Psoas muscle (tissue), 8 donors: ENCODE results near the gene CD300A. TPM values are rescaled to one million over a fixed set of nuclear protein-coding genes. Genes with fewer than 3 reads are reported as not detected.

Source experiments
- ATAC-seq, 4 donors: fragments of 200-7000 bp; cut with Tn5 transposase; one replicate each; pipeline ENCODE4 v1.9.1; 2020; ENCODE audit warnings: moderate library complexity in 3 of 4, mild to moderate bottlenecking in 2 of 4
- DNase-seq, 2 donors: peaks; one replicate each; pipeline ENCODE4 v3.0.0-alpha.2; 2020
- H3K27ac ChIP-seq: fragments of 200-600 bp; one replicate; pipeline ENCODE4 v1.8.0; 2022
- H3K27me3 ChIP-seq, 3 donors: fragments of 200-600 bp in 1 of 3; one replicate each; pipeline versions ENCODE4 v1.6.1 to v1.8.0; 2013 to 2022; ENCODE audit warnings: low read length in 2 of 3, mild to moderate bottlenecking in 2 of 3, moderate library complexity in 1 of 3; ENCODE audit not compliant: insufficient read depth in 3 of 3
- H3K36me3 ChIP-seq, 2 donors: fragments of 200-600 bp in 1 of 2; one replicate each; pipeline versions ENCODE4 v1.6.1 to v1.8.0; 2013 to 2022; ENCODE audit warnings: low read depth in 1 of 2, mild to moderate bottlenecking in 1 of 2, moderate library complexity in 1 of 2; ENCODE audit not compliant: insufficient read depth in 1 of 2
- H3K4me1 ChIP-seq: fragments of 200-600 bp; one replicate; pipeline ENCODE4 v1.8.0; 2022
- H3K4me3 ChIP-seq: fragments of 200-600 bp; one replicate; pipeline ENCODE4 v1.8.0; 2022; ENCODE audit warnings: mild to moderate bottlenecking
- H3K9me3 ChIP-seq: fragments of 200-600 bp; one replicate; pipeline ENCODE4 v1.8.0; 2022
- WGBS, 3 donors: extraction: QIAGEN DNeasy Blood & Tissue Kit; methylation state at CpG; one replicate each; pipeline versions ENCODE4 v1.1.6 to v1.1.7; 2013; 5-methylcytosine and 5-hydroxymethylcytosine counted together
- intact Hi-C, 2 donors: fragments of 100-400 bp; cut with DNase I; formaldehyde crosslinking; loops; one replicate each; pipeline versions ENCODE4 v1.11.0 to v1.14.2; 2022
- long read RNA-seq, 2 donors: library from polyadenylated mRNA; unstranded; transcript quantifications; one replicate each; pipeline ENCODE4 v2.0.0, GENCODE V29; 2021
- polyA plus RNA-seq, 3 donors: library from polyadenylated mRNA; stranded (reverse); fragments of 200-250 nt; gene quantifications; one replicate each; pipeline ENCODE4 v1.2.3, GENCODE V29; 2013
- total RNA-seq, 4 donors: library from RNA; stranded (reverse); fragmentation: NEBNext Ultra II Directional in 2 of 4; extraction: Animal tissue kit (Norgen Biotek cat#: 25700) in 2 of 4; gene quantifications; one replicate each; pipeline versions ENCODE4 v1.2.1 to v1.2.4, GENCODE V29; 2021 to 2023
- TF ChIP-seq, protein P1 (sequence below): fragments of 200-600 bp; IDR thresholded peaks from one replicate; pipeline ENCODE4 v1.8.0; 2022; ENCODE audit warnings: antibody characterized with exemption
- donor health status: healthy with polysubstance abuse.
- donor health status: DM: no; HTN: no; CAD: no; lungs with moderate emphysema.
- donor health status: Bipolar disorder and iron deficiency.
- donor health status: healthy.
- donor health status: DM: yes; HTN: yes; CAD: no.
- donor health status: DM: no; HTN: no; CAD: no.
- donor health status: DM: no; HTN: no; CAD: no.
- donor health status: DM: yes; HTN: yes; CAD: no.

Gene CD300A
- total RNA-seq (1 to 10 TPM in 2 of 4 donors, under 1 TPM in 2; 0.54 to 2.4 (median 1.2) TPM), polyA plus RNA-seq (under 1 TPM; 0.29 to 0.69 (median 0.38) TPM)
- long read RNA-seq, donor 1, partial matches to known transcripts: 0 of 3 reads
- long read RNA-seq, donor 1, other reads (novel, unspliced or antisense): 0 of 3 reads
- long read RNA-seq, donor 2, partial matches to known transcripts: 0 of 2 reads
- long read RNA-seq, donor 2, other reads (novel, unspliced or antisense): 0 of 2 reads

DNA sequence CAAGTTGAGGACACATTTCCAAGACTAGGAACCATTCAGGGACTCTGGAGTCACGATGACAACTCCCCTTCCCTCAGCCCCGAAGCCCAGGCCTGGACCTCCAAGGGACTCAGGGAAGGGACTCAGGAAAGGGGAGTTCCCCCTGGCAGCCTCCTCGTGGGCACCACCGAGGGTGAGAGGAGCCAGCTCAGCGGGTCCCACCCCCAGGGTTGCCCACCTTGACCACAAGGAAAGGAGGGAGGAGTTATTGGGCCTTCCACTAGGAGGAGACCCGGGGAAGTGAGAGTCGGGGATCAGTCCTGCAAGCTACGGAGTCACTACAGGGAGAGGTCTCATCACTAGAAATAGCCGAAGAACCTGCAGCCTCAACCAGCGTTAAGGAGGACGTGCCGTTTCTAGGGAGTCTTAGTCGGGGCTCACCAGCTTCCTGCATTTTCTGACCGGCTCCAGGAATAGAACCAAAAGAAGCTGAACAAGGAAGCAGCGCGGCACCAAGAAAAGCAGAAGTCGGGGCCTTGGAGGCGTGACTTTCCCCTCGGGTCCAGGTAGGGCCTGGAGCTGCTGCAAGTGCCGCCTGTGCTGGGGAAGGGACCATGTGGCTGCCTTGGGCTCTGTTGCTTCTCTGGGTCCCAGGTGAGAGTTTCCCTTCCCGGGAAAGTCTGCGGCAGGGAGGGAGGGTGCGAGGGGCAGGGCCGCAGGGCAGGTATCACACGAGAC is at the start of gene CD300A:
CD300A (plus strand) TSS at position 524 of the 717 bp plus-strand sequence; CDS start at position 594, 70 bp downstream.
- Histone ChIP-seq H3K36me3 (no peaks in the 10 kb centered on the region), H3K9me3 (no peaks in the 10 kb centered on the region), H3K27me3 (no peaks in the 10 kb centered on the region), H3K4me3 (peak within 1 kb of the TSS; percentile 41), H3K4me1 (no peaks in the 10 kb centered on the region), H3K27ac (peak within 1 kb of the TSS; percentile 9)
- intact Hi-C loops: no loop called here
- DNase-seq: peak; percentile 44 to 67
- WGBS, 3 donors: 36 to 48% (median 42%) methylated on average over 24 to 25 of the region's 25 CpGs
- ATAC-seq: peak in 1 of 4 donors; percentile 19
- TF ChIP-seq, protein P1, sequence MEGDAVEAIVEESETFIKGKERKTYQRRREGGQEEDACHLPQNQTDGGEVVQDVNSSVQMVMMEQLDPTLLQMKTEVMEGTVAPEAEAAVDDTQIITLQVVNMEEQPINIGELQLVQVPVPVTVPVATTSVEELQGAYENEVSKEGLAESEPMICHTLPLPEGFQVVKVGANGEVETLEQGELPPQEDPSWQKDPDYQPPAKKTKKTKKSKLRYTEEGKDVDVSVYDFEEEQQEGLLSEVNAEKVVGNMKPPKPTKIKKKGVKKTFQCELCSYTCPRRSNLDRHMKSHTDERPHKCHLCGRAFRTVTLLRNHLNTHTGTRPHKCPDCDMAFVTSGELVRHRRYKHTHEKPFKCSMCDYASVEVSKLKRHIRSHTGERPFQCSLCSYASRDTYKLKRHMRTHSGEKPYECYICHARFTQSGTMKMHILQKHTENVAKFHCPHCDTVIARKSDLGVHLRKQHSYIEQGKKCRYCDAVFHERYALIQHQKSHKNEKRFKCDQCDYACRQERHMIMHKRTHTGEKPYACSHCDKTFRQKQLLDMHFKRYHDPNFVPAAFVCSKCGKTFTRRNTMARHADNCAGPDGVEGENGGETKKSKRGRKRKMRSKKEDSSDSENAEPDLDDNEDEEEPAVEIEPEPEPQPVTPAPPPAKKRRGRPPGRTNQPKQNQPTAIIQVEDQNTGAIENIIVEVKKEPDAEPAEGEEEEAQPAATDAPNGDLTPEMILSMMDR: no peak

- Histone ChIP-seq H3K27me3 (no peaks in the 10 kb centered on the region), H3K36me3 (no peaks in the 10 kb centered on the region), H3K27ac (peak overlapping the region; percentile 85), H3K4me3 (no peak overlapping the region), H3K4me1 (peaks cover 18% of the 10 kb centered on the region), H3K9me3 (no peaks in the 10 kb centered on the region)
- intact Hi-C loops: loop anchor here in 1 of 2 donors (5.0 kb wide), 1 partner anchor 35 kb away; no protein-coding TSS in a partner anchor
- TF ChIP-seq, protein P1: no peak
- WGBS, 3 donors: 31 to 38% (median 35%) methylated on average over 12 of the region's 12 CpGs
- ATAC-seq (peak; percentile 89 to 95 (median 92)), DNase-seq (peak; percentile 42 to 64)
Observed at GRCh38 chr17:74417178-74418045, 49.0 kb upstream of the CD300A start.

DNA sequence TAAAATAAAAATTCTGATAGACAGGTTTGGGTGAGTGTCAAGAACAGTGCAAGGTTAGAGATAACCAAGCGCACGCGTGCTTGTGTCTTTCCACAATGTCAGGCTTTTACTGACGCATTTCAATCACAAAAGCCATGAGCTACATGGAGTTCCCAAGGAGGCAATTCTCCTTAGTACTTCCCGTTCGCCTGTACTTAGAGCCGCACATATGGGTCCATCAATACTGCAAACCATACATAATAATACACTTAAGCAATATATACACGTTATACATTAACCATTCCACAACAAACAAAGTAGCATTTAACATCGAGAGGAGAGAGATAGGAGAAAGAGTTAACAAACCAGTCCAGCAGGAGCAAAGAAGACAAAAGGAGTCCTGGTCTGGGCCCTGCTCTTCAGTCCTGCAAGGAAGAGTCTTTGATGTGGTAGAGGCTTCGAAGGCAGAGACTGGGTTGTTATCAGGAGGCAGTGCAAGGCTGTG is 46.5 kb upstream of the CD300A start:
- TF ChIP-seq, protein P1: no peak
- Histone ChIP-seq H3K4me1 (peaks cover 26% of the 10 kb centered on the region), H3K4me3 (no peak overlapping the region), H3K36me3 (no peaks in the 10 kb centered on the region), H3K27me3 (no peaks in the 10 kb centered on the region), H3K27ac (no peak overlapping the region), H3K9me3 (no peaks in the 10 kb centered on the region)
- WGBS, 3 donors: 91 to 93% (median 93%) methylated on average over 10 of the region's 10 CpGs
- no peak for DNase-seq
- no peak for ATAC-seq
- intact Hi-C loops: loop anchor here in 1 of 2 donors (5.0 kb wide), 1 partner anchor 32 kb away; no protein-coding TSS in a partner anchor

DNA sequence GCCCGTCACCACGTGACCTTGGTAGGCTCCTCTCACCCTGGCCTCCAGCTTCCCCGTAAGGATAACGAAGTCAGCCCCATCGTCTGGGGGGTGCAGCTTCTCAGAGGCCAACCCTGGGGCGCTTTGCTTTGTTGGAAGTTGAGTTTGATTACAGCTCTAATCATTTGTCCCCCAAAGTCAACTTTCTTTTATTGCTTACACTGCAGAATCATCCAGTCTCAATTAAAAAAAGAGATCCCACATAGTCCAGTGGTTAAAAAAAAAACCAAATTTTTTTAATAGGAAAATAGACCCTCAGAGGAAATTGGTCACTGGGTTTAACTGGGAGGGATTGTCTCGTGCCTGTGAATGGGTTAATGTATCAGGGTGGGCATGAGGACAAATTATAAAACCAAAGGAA is 42.3 kb upstream of the CD300A start:
- TF ChIP-seq, protein P1: no peak
- Histone ChIP-seq H3K4me3 (peak overlapping the region; percentile 72), H3K27ac (peak overlapping the region; percentile 98), H3K9me3 (no peaks in the 10 kb centered on the region), H3K36me3 (no peaks in the 10 kb centered on the region), H3K27me3 (no peaks in the 10 kb centered on the region), H3K4me1 (peaks cover 43% of the 10 kb centered on the region)
- ATAC-seq (no peak), DNase-seq (no peak)
- WGBS, 3 donors: 87 to 88% (median 88%) methylated on average over 7 of the region's 7 CpGs
- intact Hi-C loops: no loop called here
